ENCODE measurements around the gene UBXN2A. TPM values are rescaled to one million over a fixed set of nuclear protein-coding genes. Genes with fewer than 3 reads are reported as not detected.

Gene UBXN2A
- total RNA-seq, 1 donor from 2014 or later = 20.0 TPM

DNA sequence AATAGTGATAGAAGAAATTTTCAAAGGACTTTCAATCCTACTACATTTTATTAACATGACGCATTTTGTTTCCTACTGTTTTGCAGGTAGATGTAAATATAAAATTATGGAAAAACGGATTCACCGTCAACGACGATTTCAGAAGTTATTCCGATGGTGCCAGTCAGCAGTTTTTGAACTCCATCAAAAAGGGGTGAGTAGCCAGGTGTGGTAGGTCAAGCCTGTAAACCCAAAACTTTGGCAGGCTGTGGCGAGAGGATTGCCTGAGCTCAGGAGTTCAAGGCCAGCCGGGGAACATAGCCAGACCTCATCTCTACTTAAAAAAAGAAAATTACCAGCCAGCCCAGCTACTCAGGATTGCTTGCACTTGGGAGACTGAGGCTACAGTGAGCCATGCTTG lies 36.6 kb downstream of the UBXN2A start:
- H3K4me3 Mint-ChIP-seq (ENCODE audit: unreplicated experiment) = no peak overlapping the region
- no peaks in the 10 kb centered on the region for H3K9me3 Mint-ChIP-seq (ENCODE audit: unreplicated experiment)
- no peak for DNase-seq
- H3K36me3 Mint-ChIP-seq (ENCODE audit: unreplicated experiment) = no peaks in the 10 kb centered on the region
- no peaks in the 10 kb centered on the region for H3K4me1 Mint-ChIP-seq (ENCODE audit: low read depth, unreplicated experiment)
- TF ChIP-seq, protein P1, sequence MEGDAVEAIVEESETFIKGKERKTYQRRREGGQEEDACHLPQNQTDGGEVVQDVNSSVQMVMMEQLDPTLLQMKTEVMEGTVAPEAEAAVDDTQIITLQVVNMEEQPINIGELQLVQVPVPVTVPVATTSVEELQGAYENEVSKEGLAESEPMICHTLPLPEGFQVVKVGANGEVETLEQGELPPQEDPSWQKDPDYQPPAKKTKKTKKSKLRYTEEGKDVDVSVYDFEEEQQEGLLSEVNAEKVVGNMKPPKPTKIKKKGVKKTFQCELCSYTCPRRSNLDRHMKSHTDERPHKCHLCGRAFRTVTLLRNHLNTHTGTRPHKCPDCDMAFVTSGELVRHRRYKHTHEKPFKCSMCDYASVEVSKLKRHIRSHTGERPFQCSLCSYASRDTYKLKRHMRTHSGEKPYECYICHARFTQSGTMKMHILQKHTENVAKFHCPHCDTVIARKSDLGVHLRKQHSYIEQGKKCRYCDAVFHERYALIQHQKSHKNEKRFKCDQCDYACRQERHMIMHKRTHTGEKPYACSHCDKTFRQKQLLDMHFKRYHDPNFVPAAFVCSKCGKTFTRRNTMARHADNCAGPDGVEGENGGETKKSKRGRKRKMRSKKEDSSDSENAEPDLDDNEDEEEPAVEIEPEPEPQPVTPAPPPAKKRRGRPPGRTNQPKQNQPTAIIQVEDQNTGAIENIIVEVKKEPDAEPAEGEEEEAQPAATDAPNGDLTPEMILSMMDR (IDR thresholded peaks at IDR 0.05; ENCODE audit: partially characterized antibody, unreplicated experiment) = no peak
- H3K27ac Mint-ChIP-seq (ENCODE audit: unreplicated experiment) = no peak overlapping the region
- peaks cover 2% of the 10 kb centered on the region for H3K27me3 Mint-ChIP-seq (ENCODE audit: unreplicated experiment)

DNA sequence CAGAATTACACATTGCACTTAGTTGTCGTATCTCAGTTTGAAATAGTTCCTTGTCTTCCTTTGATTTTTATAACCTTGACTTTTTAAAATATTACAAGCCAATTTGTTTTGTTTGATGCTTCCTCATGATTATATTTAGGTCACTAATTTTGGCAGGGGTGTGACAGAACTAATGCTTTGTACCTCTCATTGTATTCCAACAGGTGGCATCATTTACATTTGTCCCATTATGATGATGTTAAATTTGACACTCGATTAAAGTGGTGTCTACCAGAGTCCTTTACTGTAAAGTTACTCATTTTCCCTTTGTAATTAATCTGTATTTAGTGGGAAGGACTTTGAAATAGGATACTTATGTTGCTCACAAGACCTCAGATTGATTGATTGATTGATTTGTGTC lies 48.1 kb downstream of the UBXN2A start:
- no peak overlapping the region for H3K4me3 Mint-ChIP-seq (ENCODE audit: unreplicated experiment)
- H3K4me1 Mint-ChIP-seq (ENCODE audit: low read depth, unreplicated experiment) = no peaks in the 10 kb centered on the region
- no peaks in the 10 kb centered on the region for H3K27me3 Mint-ChIP-seq (ENCODE audit: unreplicated experiment)
- TF ChIP-seq, protein P1 (IDR thresholded peaks at IDR 0.05; ENCODE audit: partially characterized antibody, unreplicated experiment) = no peak
- H3K9me3 Mint-ChIP-seq (ENCODE audit: unreplicated experiment) = no peaks in the 10 kb centered on the region
- H3K27ac Mint-ChIP-seq (ENCODE audit: unreplicated experiment) = no peak overlapping the region
- DNase-seq = no peak
- no peaks in the 10 kb centered on the region for H3K36me3 Mint-ChIP-seq (ENCODE audit: unreplicated experiment)

DNA sequence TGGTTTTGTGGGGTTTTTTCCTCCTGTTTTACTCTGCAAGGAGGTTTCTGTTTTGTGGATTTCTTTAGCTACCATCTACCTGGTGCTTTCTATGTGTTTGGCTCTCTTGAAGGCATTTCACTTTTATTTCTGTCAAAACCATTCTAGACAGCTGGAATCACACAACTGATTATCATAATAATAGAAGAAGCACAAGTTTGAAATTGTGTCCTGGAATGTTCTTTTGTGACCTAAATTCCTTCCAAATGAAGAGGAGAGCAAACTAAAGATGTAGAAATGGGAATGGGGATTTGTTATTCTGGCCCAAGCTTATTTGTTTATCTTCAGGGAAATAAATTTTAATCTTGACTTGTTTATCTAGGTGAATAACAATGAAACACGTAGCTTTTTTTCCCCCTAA lies 52.7 kb downstream of the UBXN2A start:
- H3K4me3 Mint-ChIP-seq (ENCODE audit: unreplicated experiment) = no peak overlapping the region
- no peaks in the 10 kb centered on the region for H3K27me3 Mint-ChIP-seq (ENCODE audit: unreplicated experiment)
- H3K27ac Mint-ChIP-seq (ENCODE audit: unreplicated experiment) = no peak overlapping the region

DNA sequence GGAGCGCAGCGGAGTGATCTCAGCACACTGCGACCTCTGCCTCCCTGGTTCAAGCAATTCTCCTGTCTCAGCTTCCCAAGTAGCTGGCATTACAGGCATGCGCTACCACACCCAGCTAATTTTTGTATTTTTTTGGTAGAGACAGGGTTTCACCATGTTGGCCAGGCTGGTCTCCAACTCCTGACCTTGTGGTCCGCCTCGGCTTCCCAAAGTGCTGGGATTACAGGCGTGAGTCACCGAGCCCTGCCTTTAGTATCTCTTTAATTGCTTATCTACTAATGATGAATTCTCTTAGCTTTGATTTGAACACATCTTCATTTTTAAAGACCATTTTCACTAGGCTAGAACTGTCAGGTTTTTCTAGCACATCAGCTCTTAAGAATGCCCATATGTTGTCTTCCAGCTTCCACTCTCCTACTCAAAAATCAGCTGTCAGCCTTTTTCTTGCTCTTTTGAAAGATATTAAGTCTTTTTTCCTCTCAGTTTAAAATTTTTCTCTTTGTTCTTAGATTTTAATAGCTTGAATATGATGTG lies 53.5 kb downstream of the UBXN2A start:
- H3K36me3 Mint-ChIP-seq (ENCODE audit: unreplicated experiment) = no peaks in the 10 kb centered on the region
- no peak overlapping the region for H3K27ac Mint-ChIP-seq (ENCODE audit: unreplicated experiment)

More for the DNA sequence above, 52.7 kb downstream of the UBXN2A start:
- Mint-ChIP-seq H3K36me3 (ENCODE audit: unreplicated experiment) (no peaks in the 10 kb centered on the region), H3K4me1 (ENCODE audit: low read depth, unreplicated experiment) (peaks cover 2% of the 10 kb centered on the region), H3K9me3 (ENCODE audit: unreplicated experiment) (no peaks in the 10 kb centered on the region)
- TF ChIP-seq, protein P1 (IDR thresholded peaks at IDR 0.05; ENCODE audit: partially characterized antibody, unreplicated experiment) = no peak
- no peak for DNase-seq

DNA sequence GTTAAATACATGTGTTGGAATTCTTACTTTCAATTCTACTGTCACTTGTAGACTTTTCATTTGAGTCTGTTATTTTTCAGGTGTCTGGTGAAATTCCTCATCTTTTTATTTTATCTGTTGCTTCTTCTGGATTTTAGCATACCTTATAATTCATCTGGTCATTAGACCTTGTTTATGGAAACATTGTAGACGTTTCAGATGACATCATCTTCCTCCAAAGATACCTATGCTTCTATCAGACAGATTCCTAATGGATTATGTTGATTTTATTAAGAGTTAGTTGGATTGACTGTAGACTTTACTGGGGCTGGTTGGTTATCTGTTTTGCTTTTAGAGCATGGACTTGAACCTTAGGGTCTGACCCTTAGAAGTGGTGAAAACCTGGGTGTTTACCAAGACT lies 54.3 kb downstream of the UBXN2A start:
- Mint-ChIP-seq H3K4me3 (ENCODE audit: unreplicated experiment) (no peak overlapping the region), H3K27me3 (ENCODE audit: unreplicated experiment) (no peaks in the 10 kb centered on the region), H3K36me3 (ENCODE audit: unreplicated experiment) (no peaks in the 10 kb centered on the region), H3K27ac (ENCODE audit: unreplicated experiment) (no peak overlapping the region), H3K4me1 (ENCODE audit: low read depth, unreplicated experiment) (peaks cover 2% of the 10 kb centered on the region), H3K9me3 (ENCODE audit: unreplicated experiment) (no peaks in the 10 kb centered on the region)
- TF ChIP-seq, protein P1 (IDR thresholded peaks at IDR 0.05; ENCODE audit: partially characterized antibody, unreplicated experiment) = no peak
- DNase-seq = no peak

More for the DNA sequence above, 53.5 kb downstream of the UBXN2A start:
- DNase-seq = no peak
- TF ChIP-seq, protein P1 (IDR thresholded peaks at IDR 0.05; ENCODE audit: partially characterized antibody, unreplicated experiment) = no peak
- Mint-ChIP-seq H3K4me3 (ENCODE audit: unreplicated experiment) (no peak overlapping the region), H3K4me1 (ENCODE audit: low read depth, unreplicated experiment) (peaks cover 2% of the 10 kb centered on the region), H3K27me3 (ENCODE audit: unreplicated experiment) (no peaks in the 10 kb centered on the region), H3K9me3 (ENCODE audit: unreplicated experiment) (no peaks in the 10 kb centered on the region)
